Measurements from ENCODE around the gene ASL.
"Not testable (repeated sequence)": the region's sequence is repeated elsewhere in the genome, so short reads cannot be mapped to it uniquely, and the experiment has no call there.

ASL gene

GRCh38 chr7:66119245-66119850 is 43.7 kb downstream of the ASL start:
- no peak for DNase-seq (ENCODE audit: low spot score)

- no peak for DNase-seq (ENCODE audit: low spot score)
Observed at GRCh38 chr7:66123175-66123528, 47.5 kb downstream of the ASL start.

DNA sequence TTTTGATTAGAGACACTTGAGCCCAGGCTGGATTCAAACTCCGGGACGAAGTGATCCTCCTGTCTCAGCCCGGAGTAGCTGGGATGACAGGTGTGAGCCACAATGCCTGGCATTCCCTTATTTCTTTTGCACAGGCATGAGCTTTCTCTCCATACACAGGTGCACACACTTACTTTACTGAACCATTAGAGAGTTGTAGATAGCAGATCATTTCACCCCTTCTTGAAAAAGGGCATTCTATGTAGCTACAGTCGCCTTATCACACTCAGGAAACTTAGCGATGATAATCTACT is 48.9 kb downstream of the ASL start:
- DNase-seq (ENCODE audit: low spot score): not testable (repeated sequence)

- DNase-seq (ENCODE audit: low spot score): no peak
Observed at GRCh38 chr7:66125052-66125694, 49.6 kb downstream of the ASL start.

DNA sequence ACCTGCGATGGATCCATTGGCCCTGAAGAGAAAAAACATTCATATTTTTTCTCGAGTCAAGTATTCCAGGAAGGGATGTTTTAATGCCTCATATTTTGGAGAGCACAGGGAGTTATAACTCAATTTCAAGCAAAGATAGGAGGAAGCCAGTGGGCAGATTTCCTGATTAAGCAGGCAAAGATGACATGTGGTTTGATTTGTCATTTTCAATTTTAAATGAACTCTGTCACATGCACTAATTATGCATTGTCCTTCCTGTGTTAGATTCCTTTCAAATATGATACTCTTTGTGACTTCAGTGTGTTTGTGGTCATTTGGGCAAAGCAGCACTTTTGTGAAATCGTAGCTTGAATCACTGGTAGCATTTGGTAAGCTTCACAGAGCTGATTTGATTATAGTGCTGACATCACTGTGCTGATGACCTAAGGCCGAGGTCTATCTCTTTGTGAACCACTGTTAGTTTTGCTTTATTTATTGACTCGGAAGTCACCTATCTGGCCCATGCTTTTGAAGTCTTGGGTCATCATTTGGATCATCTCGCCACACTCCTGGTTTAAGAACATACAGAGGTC is 50.2 kb downstream of the ASL start:
- not testable (repeated sequence) for DNase-seq (ENCODE audit: low spot score)

GRCh38 chr7:66127172-66127571 is 51.6 kb downstream of the ASL start:
- not testable (repeated sequence) for DNase-seq (ENCODE audit: low spot score)

GRCh38 chr7:66138994-66139752 is 63.6 kb downstream of the ASL start:
- no peak for DNase-seq (ENCODE audit: low spot score)

GRCh38 chr7:66140924-66141323 is 65.3 kb downstream of the ASL start:
- DNase-seq (ENCODE audit: low spot score): no peak

DNA sequence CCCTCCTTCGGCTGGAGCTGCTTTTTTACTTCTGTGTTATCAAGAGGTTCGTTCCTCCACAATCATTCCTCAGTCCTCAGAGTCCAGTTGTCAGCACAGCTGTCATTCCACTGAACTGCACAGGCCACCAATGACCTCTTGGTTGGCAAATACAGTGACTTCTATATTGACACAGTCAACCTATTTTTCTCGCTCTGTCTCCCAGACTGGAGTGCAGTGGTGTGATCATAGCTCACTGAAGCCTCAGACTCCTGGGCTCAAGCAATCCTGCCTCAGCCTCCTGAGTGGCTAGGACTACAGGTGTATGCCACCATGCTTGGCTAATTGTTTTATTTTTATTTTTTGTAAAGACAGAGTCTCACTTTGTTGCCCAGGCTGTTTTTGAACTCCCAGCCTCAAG is 66.7 kb downstream of the ASL start:
- DNase-seq (ENCODE audit: low spot score): no peak

GRCh38 chr7:66142996-66143395 is 67.4 kb downstream of the ASL start:
- no peak for DNase-seq (ENCODE audit: low spot score)
